Activated naive CD4-positive, alpha-beta T cell treated with anti-CD3 and anti-CD28 coated beads, Interleukin-2, amount 50 U/mL, for 24 hours (primary cell): Measurements from ENCODE around the gene ASB5.
"Not testable (repeated sequence)": the region's sequence is repeated elsewhere in the genome, so short reads cannot be mapped to it uniquely, and the experiment has no call there.

Source experiments
- H3K27ac Mint-ChIP-seq: one replicate; pipeline ENCODE4 v1.8.0; 2021; ENCODE audit warnings: mild to moderate bottlenecking, mixed read lengths
- H3K27me3 Mint-ChIP-seq: one replicate; pipeline ENCODE4 v1.8.0; 2021; ENCODE audit warnings: mixed read lengths
- H3K36me3 Mint-ChIP-seq: one replicate; pipeline ENCODE4 v1.8.0; 2021; ENCODE audit warnings: mixed read lengths
- H3K4me1 Mint-ChIP-seq: one replicate; pipeline ENCODE4 v1.8.0; 2021; ENCODE audit warnings: mixed read lengths
- H3K4me3 Mint-ChIP-seq: one replicate; pipeline ENCODE4 v1.8.0; 2021; ENCODE audit warnings: mild to moderate bottlenecking, mixed read lengths
- H3K9me3 Mint-ChIP-seq: one replicate; pipeline ENCODE4 v1.8.0; 2021; ENCODE audit warnings: mixed read lengths

Gene ASB5, protein sequence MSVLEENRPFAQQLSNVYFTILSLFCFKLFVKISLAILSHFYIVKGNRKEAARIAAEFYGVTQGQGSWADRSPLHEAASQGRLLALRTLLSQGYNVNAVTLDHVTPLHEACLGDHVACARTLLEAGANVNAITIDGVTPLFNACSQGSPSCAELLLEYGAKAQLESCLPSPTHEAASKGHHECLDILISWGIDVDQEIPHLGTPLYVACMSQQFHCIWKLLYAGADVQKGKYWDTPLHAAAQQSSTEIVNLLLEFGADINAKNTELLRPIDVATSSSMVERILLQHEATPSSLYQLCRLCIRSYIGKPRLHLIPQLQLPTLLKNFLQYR

DNA sequence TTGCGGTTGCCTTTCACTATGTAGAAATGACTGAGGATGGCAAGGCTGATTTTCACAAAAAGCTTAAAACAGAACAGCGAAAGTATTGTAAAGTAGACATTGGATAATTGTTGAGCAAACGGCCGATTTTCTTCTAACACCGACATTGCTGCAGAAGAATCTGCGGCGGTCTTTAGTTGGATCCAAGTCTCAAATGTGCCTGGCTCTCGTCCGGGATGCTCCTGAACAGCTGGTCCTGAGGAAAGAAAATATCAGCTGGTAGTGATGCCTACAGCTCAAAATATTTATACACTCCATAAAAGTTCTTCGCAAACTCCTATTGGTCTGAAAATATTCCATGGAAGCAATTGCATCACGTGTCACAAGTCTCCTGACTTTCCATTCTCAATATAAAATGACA is at the start of gene ASB5:
Gene ASB5 (minus strand): TSS at position 260 of the 400 bp plus-strand sequence. CDS start 114 bp downstream, at position 146.
- Mint-ChIP-seq H3K27ac (no peak within 1 kb of the TSS), H3K27me3 (peaks cover 2% of the 10 kb centered on the region), H3K4me1 (no peaks in the 10 kb centered on the region), H3K9me3 (no peaks in the 10 kb centered on the region), H3K4me3 (no peak within 1 kb of the TSS), H3K36me3 (no peaks in the 10 kb centered on the region)

GRCh38 chr4:176313596-176314336 is 44.7 kb upstream of the ASB5 start:
- H3K4me1 Mint-ChIP-seq = peaks cover 9% of the 10 kb centered on the region
- H3K27me3 Mint-ChIP-seq = peaks cover 6% of the 10 kb centered on the region
- no peaks in the 10 kb centered on the region for H3K9me3 Mint-ChIP-seq
- no peak overlapping the region for H3K27ac Mint-ChIP-seq
- H3K4me3 Mint-ChIP-seq = no peak overlapping the region
- H3K36me3 Mint-ChIP-seq = peaks cover 5% of the 10 kb centered on the region

DNA sequence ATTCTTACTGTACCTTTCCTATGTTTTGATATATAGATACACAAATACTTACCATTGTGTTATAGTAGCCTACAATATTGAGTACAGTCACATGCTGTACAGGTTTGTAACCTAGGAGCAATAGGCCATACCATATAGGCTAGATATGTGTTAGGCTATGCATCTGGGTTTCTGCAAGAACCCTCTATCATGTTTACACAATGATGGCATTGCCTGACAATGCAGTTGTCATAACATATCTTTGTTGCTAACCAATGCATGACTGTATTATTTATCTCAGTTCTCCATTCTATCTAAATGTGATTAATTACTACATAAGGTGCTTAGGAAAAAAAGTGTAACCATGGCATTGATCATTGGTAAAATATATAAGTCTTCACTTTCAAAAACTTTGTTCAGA is 40.8 kb upstream of the ASB5 start:
- no peaks in the 10 kb centered on the region for H3K36me3 Mint-ChIP-seq
- no peaks in the 10 kb centered on the region for H3K9me3 Mint-ChIP-seq
- no peak overlapping the region for H3K27ac Mint-ChIP-seq
- H3K27me3 Mint-ChIP-seq = peaks cover 14% of the 10 kb centered on the region
- no peaks in the 10 kb centered on the region for H3K4me1 Mint-ChIP-seq
- H3K4me3 Mint-ChIP-seq = no peak overlapping the region

GRCh38 chr4:176309046-176309445 is 40.0 kb upstream of the ASB5 start:
- Mint-ChIP-seq H3K4me3 (no peak overlapping the region), H3K36me3 (no peaks in the 10 kb centered on the region), H3K4me1 (no peaks in the 10 kb centered on the region), H3K27me3 (peaks cover 14% of the 10 kb centered on the region), H3K27ac (no peak overlapping the region), H3K9me3 (no peaks in the 10 kb centered on the region)

- H3K4me1 Mint-ChIP-seq = no peaks in the 10 kb centered on the region
- H3K9me3 Mint-ChIP-seq = no peaks in the 10 kb centered on the region
- H3K4me3 Mint-ChIP-seq = no peak overlapping the region
- H3K36me3 Mint-ChIP-seq = no peaks in the 10 kb centered on the region
- H3K27ac Mint-ChIP-seq = no peak overlapping the region
- H3K27me3 Mint-ChIP-seq = peaks cover 15% of the 10 kb centered on the region
Observed at GRCh38 chr4:176308441-176308840, 39.4 kb upstream of the ASB5 start.

- H3K9me3 Mint-ChIP-seq = no peaks in the 10 kb centered on the region
Observed at GRCh38 chr4:176307666-176307930, 38.6 kb upstream of the ASB5 start.

GRCh38 chr4:176306837-176307665 is 38.0 kb upstream of the ASB5 start:
- no peaks in the 10 kb centered on the region for H3K9me3 Mint-ChIP-seq
- H3K4me1 Mint-ChIP-seq = no peaks in the 10 kb centered on the region
- H3K36me3 Mint-ChIP-seq = no peaks in the 10 kb centered on the region
- H3K4me3 Mint-ChIP-seq = no peak overlapping the region
- H3K27me3 Mint-ChIP-seq = peaks cover 15% of the 10 kb centered on the region
- H3K27ac Mint-ChIP-seq = no peak overlapping the region

More at GRCh38 chr4:176307666-176307930, 38.6 kb upstream of the ASB5 start:
- Mint-ChIP-seq H3K27me3 (peaks cover 15% of the 10 kb centered on the region), H3K4me1 (no peaks in the 10 kb centered on the region), H3K36me3 (no peaks in the 10 kb centered on the region), H3K27ac (no peak overlapping the region), H3K4me3 (no peak overlapping the region)

DNA sequence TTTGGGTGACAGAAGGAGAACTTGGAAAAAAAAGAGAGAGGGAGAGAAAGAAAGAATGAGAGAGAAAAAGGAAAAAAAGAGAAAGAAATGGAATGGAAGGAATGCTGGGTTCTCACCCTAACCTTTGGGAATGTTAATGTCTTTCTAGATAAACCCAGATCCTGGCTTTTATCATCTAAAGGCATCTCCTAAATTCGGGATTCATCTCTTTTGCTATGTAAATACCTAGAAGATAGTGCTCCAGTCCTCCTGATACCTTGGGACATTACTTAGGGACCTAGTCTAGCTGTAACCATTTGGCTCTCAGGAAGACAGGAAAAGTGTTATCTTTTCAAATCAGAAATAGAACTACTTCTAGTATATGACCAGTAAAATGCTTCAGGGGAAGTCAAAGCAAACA is 34.9 kb upstream of the ASB5 start:
- peaks cover 10% of the 10 kb centered on the region for H3K27me3 Mint-ChIP-seq
- H3K9me3 Mint-ChIP-seq = no peaks in the 10 kb centered on the region
- H3K36me3 Mint-ChIP-seq = no peaks in the 10 kb centered on the region
- no peaks in the 10 kb centered on the region for H3K4me1 Mint-ChIP-seq
- no peak overlapping the region for H3K4me3 Mint-ChIP-seq
- no peak overlapping the region for H3K27ac Mint-ChIP-seq

DNA sequence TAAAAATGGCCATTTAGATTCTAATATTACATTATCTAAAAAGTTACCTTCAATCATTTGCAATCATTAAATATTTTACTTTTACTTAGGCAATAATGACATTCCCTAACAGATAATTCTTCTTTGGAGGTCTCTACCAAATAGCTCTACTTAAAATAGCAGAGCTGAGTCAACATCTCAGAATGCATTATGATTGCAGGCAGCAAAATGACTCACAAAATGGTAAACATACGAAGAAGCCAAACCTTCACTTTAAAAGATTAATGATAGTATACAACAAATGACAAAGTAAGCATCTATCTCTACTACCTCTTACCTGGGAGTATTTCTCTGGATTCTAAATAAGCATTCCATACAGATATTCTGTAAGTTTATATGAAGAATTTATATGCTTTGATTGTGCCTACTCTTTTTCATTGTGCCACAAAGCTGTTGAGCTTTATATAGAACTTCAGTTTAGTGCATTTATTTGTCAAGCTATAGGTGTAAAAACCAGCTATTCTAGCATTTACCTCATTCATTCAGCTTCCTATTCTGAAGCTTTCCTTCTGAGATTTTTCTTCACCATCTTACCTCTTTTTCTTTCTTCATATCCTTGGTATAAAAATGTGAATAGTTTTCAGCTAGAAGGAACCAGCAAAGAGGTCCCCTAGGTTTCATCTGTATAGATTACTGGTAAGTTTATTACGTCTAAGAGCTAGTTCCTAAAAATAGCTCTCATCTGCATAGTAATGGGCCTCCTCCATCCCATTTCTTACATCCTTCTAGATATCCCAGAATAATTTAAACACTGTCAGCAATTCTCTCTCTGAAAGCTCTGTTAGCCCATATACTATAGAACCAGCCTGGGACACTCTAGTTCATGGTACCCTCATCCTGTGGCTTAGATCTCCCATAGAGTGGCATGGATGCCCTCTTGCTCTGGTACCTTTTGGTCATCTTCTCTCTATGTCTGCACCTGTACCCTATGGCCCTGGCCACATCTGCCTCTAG is 33.6 kb upstream of the ASB5 start:
- H3K9me3 Mint-ChIP-seq = no peaks in the 10 kb centered on the region
- H3K4me3 Mint-ChIP-seq = no peak overlapping the region
- no peaks in the 10 kb centered on the region for H3K4me1 Mint-ChIP-seq
- no peaks in the 10 kb centered on the region for H3K36me3 Mint-ChIP-seq
- H3K27me3 Mint-ChIP-seq = peaks cover 8% of the 10 kb centered on the region
- H3K27ac Mint-ChIP-seq = no peak overlapping the region

DNA sequence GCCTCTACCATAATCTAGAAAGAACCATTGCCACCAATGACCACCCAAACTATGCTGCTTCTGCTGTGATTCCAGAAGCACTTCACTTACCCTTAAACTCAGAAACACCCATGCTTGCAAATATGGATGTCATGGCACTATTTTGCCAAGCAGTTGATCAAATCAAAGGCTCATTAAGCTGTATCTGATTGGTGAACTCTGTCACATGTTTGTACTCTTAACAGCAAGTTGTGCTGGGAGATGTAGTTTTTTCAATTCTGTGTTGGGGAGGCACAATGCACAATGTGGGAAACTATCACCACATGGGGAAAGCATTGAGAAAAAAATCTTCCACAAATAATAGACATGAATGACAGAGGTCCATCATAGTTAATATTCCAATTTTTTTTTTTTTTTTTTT is 31.5 kb upstream of the ASB5 start:
- Mint-ChIP-seq H3K4me3 (no peak overlapping the region), H3K9me3 (no peaks in the 10 kb centered on the region), H3K4me1 (no peaks in the 10 kb centered on the region), H3K27me3 (peaks cover 4% of the 10 kb centered on the region), H3K27ac (no peak overlapping the region), H3K36me3 (no peaks in the 10 kb centered on the region)

DNA sequence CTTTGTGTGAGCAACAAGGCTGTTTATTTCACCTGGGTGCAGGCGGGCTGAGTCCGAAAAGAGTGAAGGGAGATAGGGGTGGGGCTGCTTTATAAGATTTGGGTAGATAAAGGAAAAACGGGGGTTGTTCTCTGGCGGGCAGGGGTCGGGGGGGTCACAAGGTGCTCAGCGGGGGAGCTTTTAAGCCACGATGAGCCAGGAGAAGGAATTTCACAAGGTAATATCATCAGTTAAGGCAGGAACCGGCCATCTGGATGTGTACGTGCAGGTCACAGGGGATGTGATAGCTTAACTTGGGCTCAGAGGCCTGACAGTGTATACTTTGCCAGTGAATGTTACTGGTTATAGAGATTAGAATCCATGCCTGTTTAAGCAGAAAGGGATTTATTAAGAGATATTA is 31.0 kb upstream of the ASB5 start:
- H3K9me3 Mint-ChIP-seq = no peaks in the 10 kb centered on the region
- peaks cover 1% of the 10 kb centered on the region for H3K27me3 Mint-ChIP-seq
- no peak overlapping the region for H3K4me3 Mint-ChIP-seq
- H3K36me3 Mint-ChIP-seq = no peaks in the 10 kb centered on the region
- H3K4me1 Mint-ChIP-seq = no peaks in the 10 kb centered on the region
- no peak overlapping the region for H3K27ac Mint-ChIP-seq

GRCh38 chr4:176298664-176299063 is 29.6 kb upstream of the ASB5 start:
- peaks cover under 1% of the 10 kb centered on the region for H3K27me3 Mint-ChIP-seq
- H3K36me3 Mint-ChIP-seq = no peaks in the 10 kb centered on the region
- no peak overlapping the region for H3K27ac Mint-ChIP-seq
- no peaks in the 10 kb centered on the region for H3K4me1 Mint-ChIP-seq
- no peak overlapping the region for H3K4me3 Mint-ChIP-seq
- no peaks in the 10 kb centered on the region for H3K9me3 Mint-ChIP-seq

DNA sequence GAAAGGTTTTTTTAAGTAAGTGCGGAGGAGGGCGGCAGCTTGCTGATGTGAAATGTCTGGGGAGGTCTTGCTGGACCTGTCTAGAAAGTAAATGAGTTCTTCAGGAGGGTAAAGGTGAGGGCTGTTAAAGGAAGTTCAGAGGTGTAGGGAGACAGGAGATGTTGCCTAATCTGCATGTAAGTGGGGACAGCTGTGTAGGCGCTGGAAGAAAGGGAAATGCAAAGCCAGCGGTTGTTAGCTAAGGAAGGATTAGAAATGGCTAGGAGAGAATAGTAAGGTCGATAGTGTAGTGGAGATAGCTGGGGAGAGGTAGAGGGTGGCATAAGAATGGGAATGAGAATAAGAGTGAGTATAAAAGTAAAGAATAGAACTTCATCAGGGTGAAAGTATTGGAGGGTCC is 26.9 kb upstream of the ASB5 start:
- H3K9me3 Mint-ChIP-seq, H3K4me3 Mint-ChIP-seq, H3K27me3 Mint-ChIP-seq, H3K4me1 Mint-ChIP-seq, H3K36me3 Mint-ChIP-seq, H3K27ac Mint-ChIP-seq: not testable (repeated sequence)

GRCh38 chr4:176293660-176294059 is 24.6 kb upstream of the ASB5 start:
- Mint-ChIP-seq H3K27me3 (no peaks in the 10 kb centered on the region), H3K4me1 (no peaks in the 10 kb centered on the region), H3K9me3 (no peaks in the 10 kb centered on the region), H3K27ac (no peak overlapping the region), H3K36me3 (no peaks in the 10 kb centered on the region), H3K4me3 (no peak overlapping the region)

DNA sequence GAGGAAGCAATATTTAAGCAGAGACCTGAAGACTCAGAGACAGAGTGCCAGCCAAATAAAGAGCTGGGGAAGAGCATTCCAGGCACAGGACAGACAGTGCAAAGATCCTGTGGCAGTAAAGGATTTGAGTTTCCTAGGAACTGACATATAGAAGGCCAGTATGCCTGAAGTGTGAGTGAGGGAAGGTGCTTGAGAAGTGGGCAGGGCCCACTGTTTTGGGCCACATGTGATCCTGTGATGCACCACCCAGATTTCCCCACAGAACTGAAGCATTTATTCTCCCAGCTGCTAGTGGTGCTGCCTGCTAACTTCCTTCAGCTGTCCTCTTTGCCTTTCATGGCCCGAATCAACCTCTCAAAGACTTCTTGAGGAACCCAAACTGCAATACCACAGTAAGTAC is 23.9 kb upstream of the ASB5 start:
- Mint-ChIP-seq H3K4me3 (no peak overlapping the region), H3K36me3 (no peaks in the 10 kb centered on the region), H3K27ac (no peak overlapping the region), H3K4me1 (no peaks in the 10 kb centered on the region), H3K27me3 (no peaks in the 10 kb centered on the region), H3K9me3 (no peaks in the 10 kb centered on the region)
